ENCODE measurements around the gene HJURP. TPM values are rescaled to one million over a fixed set of nuclear protein-coding genes. Genes with fewer than 3 reads are reported as not detected.
A peak's percentile ranks its signal among the peaks of the same experiment; 100 is the strongest.
"Not testable (repeated sequence)": the region's sequence is repeated elsewhere in the genome, so short reads cannot be mapped to it uniquely, and the experiment has no call there.

The HJURP gene
- total RNA-seq (1 to 10 TPM in 2 of 4 donors, under 1 TPM in 2; 0.28 to 2.1 (median 1.0) TPM), polyA plus RNA-seq (1 to 10 TPM; 1.2 to 9.0 (median 3.0) TPM)

DNA sequence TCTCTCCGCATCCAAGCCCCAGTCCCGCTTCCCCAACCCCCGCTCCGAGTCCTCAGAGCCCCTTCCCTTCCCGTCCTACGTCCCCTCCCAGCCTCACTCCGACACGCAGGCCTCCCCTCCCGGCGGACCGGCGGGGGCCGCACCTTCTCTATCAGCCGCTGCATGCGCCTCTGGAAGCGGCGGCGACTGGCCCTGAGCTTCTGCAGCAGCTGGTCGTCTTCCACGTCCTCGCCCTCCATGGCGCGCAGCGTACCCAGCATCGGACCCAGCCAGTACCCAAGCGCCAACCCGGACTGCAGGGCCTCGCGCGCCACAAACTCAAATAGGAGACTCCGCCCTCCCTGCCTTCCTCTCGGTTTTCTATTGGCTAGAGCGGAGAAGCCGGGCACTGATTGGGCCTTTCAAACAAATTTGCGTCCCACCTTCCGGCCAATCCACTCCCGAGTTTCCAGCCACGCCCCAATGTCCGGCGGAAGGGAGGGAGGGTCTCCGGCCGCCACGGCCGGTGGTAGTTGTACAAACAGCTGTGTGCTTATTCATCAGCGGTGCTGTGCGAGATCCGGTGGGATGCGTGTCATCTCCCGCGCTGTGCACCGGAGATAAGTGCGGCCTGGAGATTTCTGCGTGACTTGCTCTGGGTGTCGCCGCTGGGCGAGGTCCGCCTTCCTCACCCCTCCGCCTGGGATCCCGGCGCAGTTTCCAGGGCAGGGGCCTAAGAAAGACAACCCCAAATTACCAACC lies at the start of gene HJURP:
Gene HJURP (minus strand): TSS at position 295 of the 741 bp plus-strand sequence. CDS start 35 bp downstream, at position 260.
- TF ChIP-seq CTCF (IDR thresholded peaks at IDR 0.05) (no peak), POLR2AphosphoS5 (IDR thresholded peaks at IDR 0.05) (peak; percentile 65 to 86 (median 76)), POLR2A (IDR thresholded peaks at IDR 0.05) (peak; percentile 37 to 50), EP300 (IDR thresholded peaks at IDR 0.05) (no peak)
- Histone ChIP-seq H3K9me3 (no peaks in the 10 kb centered on the region), H3K4me3 (peak within 1 kb of the TSS; percentile 47 to 60 (median 56)), H3K27me3 (peaks cover 0 to 18% (median 0%) of the 10 kb centered on the region in 3 donors), H3K36me3 (no peaks in the 10 kb centered on the region), H3K4me1 (peaks cover 0 to 15% (median 10%) of the 10 kb centered on the region in 4 donors), H3K27ac (peak within 1 kb of the TSS; percentile 52 to 64 (median 56))
- peak; percentile 95 for DNase-seq
- intact Hi-C loops (cut with DNase I): no loop called here
- WGBS, 2 donors: 0% methylated on average over 60 of the region's 60 CpGs

- Histone ChIP-seq H3K27ac (no peak overlapping the region), H3K4me1 (no peaks in the 10 kb centered on the region), H3K36me3 (no peaks in the 10 kb centered on the region), H3K27me3 (no peaks in the 10 kb centered on the region), H3K9me3 (no peaks in the 10 kb centered on the region), H3K4me3 (no peak overlapping the region)
- TF ChIP-seq CTCF (IDR thresholded peaks at IDR 0.05) (no peak), POLR2A (IDR thresholded peaks at IDR 0.05) (no peak), EP300 (IDR thresholded peaks at IDR 0.05) (no peak), POLR2AphosphoS5 (IDR thresholded peaks at IDR 0.05) (no peak)
- WGBS, 2 donors: 63 to 87% methylated on average over 4 of the region's 4 CpGs
- intact Hi-C loops (cut with DNase I): no loop called here
- DNase-seq: no peak
Observed at GRCh38 chr2:233901884-233902283, 47.5 kb upstream of the HJURP start.

DNA sequence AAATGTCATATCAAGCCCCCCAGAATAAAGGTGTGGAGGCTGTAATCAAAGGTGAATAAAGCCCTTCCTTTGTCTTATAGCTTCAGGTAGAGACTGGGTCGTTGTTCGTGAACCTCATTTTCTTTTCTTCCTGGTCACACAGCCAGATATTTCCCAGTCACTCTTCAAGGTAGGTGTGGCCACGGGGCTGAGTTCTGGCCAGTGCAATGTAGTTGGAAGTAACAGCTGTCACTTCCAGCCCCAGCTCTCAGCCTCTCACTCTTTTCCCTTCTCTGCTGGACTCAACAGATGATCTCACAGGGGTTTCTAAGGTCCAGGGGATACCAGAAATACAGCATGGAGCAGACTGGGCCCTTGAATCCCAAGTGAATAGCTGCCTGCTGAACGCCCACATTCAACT lies 47.0 kb upstream of the HJURP start:
- Histone ChIP-seq H3K27ac (no peak overlapping the region), H3K36me3 (no peaks in the 10 kb centered on the region), H3K4me3 (no peak overlapping the region), H3K27me3 (no peaks in the 10 kb centered on the region), H3K9me3 (no peaks in the 10 kb centered on the region), H3K4me1 (no peaks in the 10 kb centered on the region)
- TF ChIP-seq POLR2AphosphoS5 (IDR thresholded peaks at IDR 0.05) (no peak), CTCF (IDR thresholded peaks at IDR 0.05) (no peak), POLR2A (IDR thresholded peaks at IDR 0.05) (no peak), EP300 (IDR thresholded peaks at IDR 0.05) (no peak)
- intact Hi-C loops (cut with DNase I): no loop called here
- 28 to 56% methylated on average over 4 of the region's 4 CpGs for WGBS, 2 donors
- DNase-seq: no peak

GRCh38 chr2:233896253-233896652 lies 41.9 kb upstream of the HJURP start:
- intact Hi-C loops (cut with DNase I); H3K4me1 ChIP-seq; H3K9me3 ChIP-seq; H3K36me3 ChIP-seq; DNase-seq; H3K4me3 ChIP-seq; H3K27ac ChIP-seq; H3K27me3 ChIP-seq: not testable (repeated sequence)
- WGBS, 2 donors: 85 to 90% methylated on average over 2 of the region's 2 CpGs

GRCh38 chr2:233892793-233893192 lies 38.5 kb upstream of the HJURP start:
- intact Hi-C loops (cut with DNase I): no loop called here
- Histone ChIP-seq H3K27ac (no peak overlapping the region), H3K4me1 (no peaks in the 10 kb centered on the region), H3K4me3 (no peak overlapping the region), H3K27me3 (no peaks in the 10 kb centered on the region), H3K9me3 (no peaks in the 10 kb centered on the region), H3K36me3 (no peaks in the 10 kb centered on the region)
- 85 to 89% methylated on average over 2 of the region's 2 CpGs for WGBS, 2 donors
- no peak for DNase-seq
- TF ChIP-seq POLR2A (IDR thresholded peaks at IDR 0.05) (no peak), POLR2AphosphoS5 (IDR thresholded peaks at IDR 0.05) (no peak), CTCF (IDR thresholded peaks at IDR 0.05) (no peak)

Measured in sigmoid colon (tissue), 7 donors.